Measurements from ENCODE around the gene EPB41L3. TPM values are rescaled to one million over a fixed set of nuclear protein-coding genes. Genes with fewer than 3 reads are reported as not detected.

Gene EPB41L3
- total RNA-seq = 1 to 10 TPM in 4 of 5 donors, under 1 TPM in 1; 0.41 to 3.8 (median 3.6) TPM
- 2.6 TPM for total RNA-seq (2013)
- 0.28 to 21.1 (median 2.0) reads per million in 29 experiments for total RNA-seq

GRCh38 chr18:5543773-5544389 is at the start of gene EPB41L3:
Gene EPB41L3, minus strand, starts transcription at chr18:5543997. Its CDS starts 54,814 bp downstream, at chr18:5489183.
- peaks cover 3 to 9% of the 10 kb centered on the region in 2 experiments for H3K27me3 ChIP-seq (replicated peaks in 1 of 2; ENCODE audit: control insufficient read depth in 2 of 2, extremely low read depth in 1 of 2, insufficient read depth in 2 of 2, low read length in 1 of 2)
- WGBS (ENCODE audit: insufficient coverage) = under 1% methylated on average over 51 of the region's 57 CpGs
- H3K36me3 Mint-ChIP-seq = no peaks in the 10 kb centered on the region
- ChIA-PET POLR2A (interaction anchor here in 1 of 2 donors (0.6 kb wide), 1 partner anchor 36 kb away, joined by 3 read pairs; no protein-coding TSS in a partner anchor), CTCF (no interaction called here)
- no peaks in the 10 kb centered on the region for H3K9me3 ChIP-seq
- DNase-seq = peak in 10 of 35 experiments; percentile 4 to 27 (median 8)
- H3K9me3 Mint-ChIP-seq = no peaks in the 10 kb centered on the region
- H3K36me3 ChIP-seq (ENCODE audit: control insufficient read depth in 2 of 2, extremely low read depth in 1 of 2, insufficient read depth in 1 of 2, low read length in 1 of 2) = no peaks in the 10 kb centered on the region
- H3K4me3 ChIP-seq (ENCODE audit: control insufficient read depth in 1 of 2, extremely low read depth in 1 of 2, low read length in 1 of 2) = no peak within 1 kb of the TSS
- peaks cover 37 to 53% of the 10 kb centered on the region in 2 donors for H3K27me3 Mint-ChIP-seq
- H3K4me1 ChIP-seq (ENCODE audit: control insufficient read depth in 1 of 2, extremely low read depth in 1 of 2, insufficient read depth in 2 of 2, low read length in 2 of 2) = peaks cover 0 to 6% of the 10 kb centered on the region in 2 experiments
- H3K4me3 Mint-ChIP-seq = peak within 1 kb of the TSS; percentile 39 to 60 (median 56)
- ATAC-seq (replicated peaks in 1 of 4) = peak in 2 of 4 experiments; percentile 55 to 75
- H3K27ac Mint-ChIP-seq = no peak within 1 kb of the TSS
- H3K27ac ChIP-seq (ENCODE audit: low read length) = no peak within 1 kb of the TSS
- peaks cover 6 to 11% (median 11%) of the 10 kb centered on the region in 3 donors for H3K4me1 Mint-ChIP-seq

GRCh38 chr18:5588529-5588928 is 44.7 kb upstream of the EPB41L3 start:
- Mint-ChIP-seq H3K4me1 (no peaks in the 10 kb centered on the region), H3K36me3 (no peaks in the 10 kb centered on the region), H3K27ac (no peak overlapping the region), H3K4me3 (no peak overlapping the region), H3K9me3 (peaks cover 6 to 26% (median 15%) of the 10 kb centered on the region in 3 donors), H3K27me3 (peaks cover 0 to 9% of the 10 kb centered on the region in 2 donors)
- H3K36me3 ChIP-seq (ENCODE audit: control insufficient read depth in 2 of 2, extremely low read depth in 1 of 2, insufficient read depth in 1 of 2, low read length in 1 of 2) = no peaks in the 10 kb centered on the region
- ChIA-PET POLR2A (no interaction called here), CTCF (interaction anchor here in 1 of 2 donors (0.6 kb wide), 1 partner anchor 1588 kb away, joined by 3 read pairs; no protein-coding TSS in a partner anchor)
- no peaks in the 10 kb centered on the region for H3K9me3 ChIP-seq
- DNase-seq (no peak), ATAC-seq (replicated peaks in 1 of 4) (no peak)
- H3K27me3 ChIP-seq (replicated peaks in 1 of 2; ENCODE audit: control insufficient read depth in 2 of 2, extremely low read depth in 1 of 2, insufficient read depth in 2 of 2, low read length in 1 of 2) = peaks cover 0 to 4% of the 10 kb centered on the region in 2 experiments
- H3K27ac ChIP-seq (ENCODE audit: low read length) = no peak overlapping the region
- no peaks in the 10 kb centered on the region for H3K4me1 ChIP-seq (ENCODE audit: control insufficient read depth in 1 of 2, extremely low read depth in 1 of 2, insufficient read depth in 2 of 2, low read length in 2 of 2)
- H3K4me3 ChIP-seq (ENCODE audit: control insufficient read depth in 1 of 2, extremely low read depth in 1 of 2, low read length in 1 of 2) = no peak overlapping the region

GRCh38 chr18:5585653-5586052 is 41.9 kb upstream of the EPB41L3 start:
- Histone ChIP-seq H3K4me3 (ENCODE audit: control insufficient read depth in 1 of 2, extremely low read depth in 1 of 2, low read length in 1 of 2) (no peak overlapping the region), H3K9me3 (no peaks in the 10 kb centered on the region), H3K27ac (ENCODE audit: low read length) (no peak overlapping the region), H3K4me1 (ENCODE audit: control insufficient read depth in 1 of 2, extremely low read depth in 1 of 2, insufficient read depth in 2 of 2, low read length in 2 of 2) (no peaks in the 10 kb centered on the region), H3K36me3 (ENCODE audit: control insufficient read depth in 2 of 2, extremely low read depth in 1 of 2, insufficient read depth in 1 of 2, low read length in 1 of 2) (no peaks in the 10 kb centered on the region), H3K27me3 (replicated peaks in 1 of 2; ENCODE audit: control insufficient read depth in 2 of 2, extremely low read depth in 1 of 2, insufficient read depth in 2 of 2, low read length in 1 of 2) (peaks cover 0 to 4% of the 10 kb centered on the region in 2 experiments)
- H3K27ac Mint-ChIP-seq = no peak overlapping the region
- WGBS (ENCODE audit: insufficient coverage) = 71% methylated on average over 3 of the region's 3 CpGs
- no peaks in the 10 kb centered on the region for H3K4me1 Mint-ChIP-seq
- peaks cover 1 to 5% (median 5%) of the 10 kb centered on the region in 3 donors for H3K9me3 Mint-ChIP-seq
- H3K36me3 Mint-ChIP-seq = no peaks in the 10 kb centered on the region
- ATAC-seq (replicated peaks in 1 of 4) (no peak), DNase-seq (no peak)
- ChIA-PET POLR2A (no interaction called here), CTCF (no interaction called here)
- peaks cover 2 to 9% of the 10 kb centered on the region in 2 donors for H3K27me3 Mint-ChIP-seq
- H3K4me3 Mint-ChIP-seq = no peak overlapping the region

- Histone ChIP-seq H3K36me3 (ENCODE audit: control insufficient read depth in 2 of 2, extremely low read depth in 1 of 2, insufficient read depth in 1 of 2, low read length in 1 of 2) (no peaks in the 10 kb centered on the region), H3K9me3 (no peaks in the 10 kb centered on the region), H3K27ac (ENCODE audit: low read length) (no peak overlapping the region), H3K4me1 (ENCODE audit: control insufficient read depth in 1 of 2, extremely low read depth in 1 of 2, insufficient read depth in 2 of 2, low read length in 2 of 2) (no peaks in the 10 kb centered on the region), H3K4me3 (ENCODE audit: control insufficient read depth in 1 of 2, extremely low read depth in 1 of 2, low read length in 1 of 2) (no peak overlapping the region), H3K27me3 (replicated peaks in 1 of 2; ENCODE audit: control insufficient read depth in 2 of 2, extremely low read depth in 1 of 2, insufficient read depth in 2 of 2, low read length in 1 of 2) (no peaks in the 10 kb centered on the region)
- Mint-ChIP-seq H3K4me3 (no peak overlapping the region), H3K36me3 (no peaks in the 10 kb centered on the region), H3K9me3 (no peaks in the 10 kb centered on the region), H3K27ac (no peak overlapping the region), H3K27me3 (peaks cover 2 to 9% of the 10 kb centered on the region in 2 donors), H3K4me1 (no peaks in the 10 kb centered on the region)
- 73% methylated on average over 5 of the region's 7 CpGs for WGBS (ENCODE audit: insufficient coverage)
- ChIA-PET CTCF (no interaction called here), POLR2A (no interaction called here)
- DNase-seq = no peak
- no peak for ATAC-seq (replicated peaks in 1 of 4)
Measured at GRCh38 chr18:5584746-5585417, 41.1 kb upstream of the EPB41L3 start.

- ChIA-PET POLR2A (no interaction called here), CTCF (no interaction called here)
- Histone ChIP-seq H3K4me3 (ENCODE audit: control insufficient read depth in 1 of 2, extremely low read depth in 1 of 2, low read length in 1 of 2) (no peak overlapping the region), H3K27me3 (replicated peaks in 1 of 2; ENCODE audit: control insufficient read depth in 2 of 2, extremely low read depth in 1 of 2, insufficient read depth in 2 of 2, low read length in 1 of 2) (no peaks in the 10 kb centered on the region), H3K36me3 (ENCODE audit: control insufficient read depth in 2 of 2, extremely low read depth in 1 of 2, insufficient read depth in 1 of 2, low read length in 1 of 2) (no peaks in the 10 kb centered on the region), H3K27ac (ENCODE audit: low read length) (no peak overlapping the region), H3K9me3 (no peaks in the 10 kb centered on the region), H3K4me1 (ENCODE audit: control insufficient read depth in 1 of 2, extremely low read depth in 1 of 2, insufficient read depth in 2 of 2, low read length in 2 of 2) (no peaks in the 10 kb centered on the region)
- H3K36me3 Mint-ChIP-seq = no peaks in the 10 kb centered on the region
- H3K4me3 Mint-ChIP-seq = no peak overlapping the region
- ATAC-seq (replicated peaks in 1 of 4) (no peak), DNase-seq (peak in 1 of 35 experiments; percentile 1)
- no peaks in the 10 kb centered on the region for H3K9me3 Mint-ChIP-seq
- no peak overlapping the region for H3K27ac Mint-ChIP-seq
- 89% methylated on average over 3 of the region's 10 CpGs for WGBS (ENCODE audit: insufficient coverage)
- no peaks in the 10 kb centered on the region for H3K4me1 Mint-ChIP-seq
- H3K27me3 Mint-ChIP-seq = peaks cover 2 to 9% of the 10 kb centered on the region in 2 donors
Measured at GRCh38 chr18:5582849-5583681, 39.3 kb upstream of the EPB41L3 start.

- CTCF ChIA-PET = no interaction called here
- Mint-ChIP-seq H3K36me3 (no peaks in the 10 kb centered on the region), H3K9me3 (no peaks in the 10 kb centered on the region), H3K4me3 (no peak overlapping the region), H3K4me1 (no peaks in the 10 kb centered on the region), H3K27me3 (peaks cover 2 to 16% of the 10 kb centered on the region in 2 donors), H3K27ac (no peak overlapping the region)
- H3K36me3 ChIP-seq (ENCODE audit: control insufficient read depth in 2 of 2, extremely low read depth in 1 of 2, insufficient read depth in 1 of 2, low read length in 1 of 2) = no peaks in the 10 kb centered on the region
- POLR2A ChIA-PET = interaction anchor here in 1 of 2 donors (0.6 kb wide), 1 partner anchor 41 kb away, joined by 10 read pairs; no protein-coding TSS in a partner anchor
- H3K27me3 ChIP-seq (replicated peaks in 1 of 2; ENCODE audit: control insufficient read depth in 2 of 2, extremely low read depth in 1 of 2, insufficient read depth in 2 of 2, low read length in 1 of 2) = no peaks in the 10 kb centered on the region
- DNase-seq = no peak
- H3K4me3 ChIP-seq (ENCODE audit: control insufficient read depth in 1 of 2, extremely low read depth in 1 of 2, low read length in 1 of 2) = no peak overlapping the region
- no peaks in the 10 kb centered on the region for H3K4me1 ChIP-seq (ENCODE audit: control insufficient read depth in 1 of 2, extremely low read depth in 1 of 2, insufficient read depth in 2 of 2, low read length in 2 of 2)
- WGBS (ENCODE audit: insufficient coverage) = 60% methylated on average over 1 of the region's 5 CpGs
- no peak for ATAC-seq (replicated peaks in 1 of 4)
- H3K27ac ChIP-seq (ENCODE audit: low read length) = no peak overlapping the region
- no peaks in the 10 kb centered on the region for H3K9me3 ChIP-seq
Measured at GRCh38 chr18:5582076-5582475, 38.3 kb upstream of the EPB41L3 start.

All from T-cell (primary cell).